OCI-LY1 (cell line): ENCODE results near the gene KRTCAP3.

Source experiments
- EZH2 ChIP-seq: fragments of 200-600 bp; sonication (generic), shearing (Covaris generic); IDR thresholded peaks from 2 replicates; pipeline ENCODE4 v1.8.0; 2017; ENCODE audit warnings: borderline replicate concordance, mixed run types, mild to moderate bottlenecking, antibody characterized with exemption, low read length, moderate library complexity, mixed read lengths
- TF ChIP-seq, protein P1 (sequence below): fragments of 200-600 bp; sonication (generic), shearing (Covaris generic); IDR thresholded peaks from 2 replicates; pipeline ENCODE4 v1.5.1; 2017; ENCODE audit warnings: mild to moderate bottlenecking, antibody characterized with exemption, low read length, moderate library complexity, mixed read lengths

DNA sequence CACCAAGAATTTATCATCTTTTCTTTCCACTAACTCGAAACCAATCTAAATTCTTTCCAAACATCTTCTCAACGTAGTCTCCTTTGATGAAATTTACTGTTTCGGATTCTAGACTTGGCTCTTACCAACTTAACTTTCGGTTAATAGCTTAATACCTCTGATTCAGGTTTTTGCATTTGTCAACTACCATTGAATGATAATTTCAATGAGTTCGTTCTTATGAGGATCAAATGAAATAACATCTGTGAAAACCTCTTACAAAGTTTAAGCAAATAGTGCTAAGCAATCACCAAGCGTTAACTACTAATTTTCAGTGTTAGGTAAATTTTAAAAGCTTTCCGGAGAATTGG is 14.3 kb upstream of the KRTCAP3 start:
- TF ChIP-seq, protein P1, sequence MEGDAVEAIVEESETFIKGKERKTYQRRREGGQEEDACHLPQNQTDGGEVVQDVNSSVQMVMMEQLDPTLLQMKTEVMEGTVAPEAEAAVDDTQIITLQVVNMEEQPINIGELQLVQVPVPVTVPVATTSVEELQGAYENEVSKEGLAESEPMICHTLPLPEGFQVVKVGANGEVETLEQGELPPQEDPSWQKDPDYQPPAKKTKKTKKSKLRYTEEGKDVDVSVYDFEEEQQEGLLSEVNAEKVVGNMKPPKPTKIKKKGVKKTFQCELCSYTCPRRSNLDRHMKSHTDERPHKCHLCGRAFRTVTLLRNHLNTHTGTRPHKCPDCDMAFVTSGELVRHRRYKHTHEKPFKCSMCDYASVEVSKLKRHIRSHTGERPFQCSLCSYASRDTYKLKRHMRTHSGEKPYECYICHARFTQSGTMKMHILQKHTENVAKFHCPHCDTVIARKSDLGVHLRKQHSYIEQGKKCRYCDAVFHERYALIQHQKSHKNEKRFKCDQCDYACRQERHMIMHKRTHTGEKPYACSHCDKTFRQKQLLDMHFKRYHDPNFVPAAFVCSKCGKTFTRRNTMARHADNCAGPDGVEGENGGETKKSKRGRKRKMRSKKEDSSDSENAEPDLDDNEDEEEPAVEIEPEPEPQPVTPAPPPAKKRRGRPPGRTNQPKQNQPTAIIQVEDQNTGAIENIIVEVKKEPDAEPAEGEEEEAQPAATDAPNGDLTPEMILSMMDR = no peak
- no peak for TF ChIP-seq EZH2
